HEK293T (cell line): ENCODE results near the gene SAMD10.
A peak's percentile ranks its signal among the peaks of the same experiment; 100 is the strongest.
"Not testable (repeated sequence)": the region's sequence is repeated elsewhere in the genome, so short reads cannot be mapped to it uniquely, and the experiment has no call there.

Experiments
- CTCF ChIA-PET: fragments of 350-600 bp; formaldehyde crosslinking; extraction: SDS; loops from one replicate; lab custom pipeline; 2021; ENCODE audit warnings: antibody characterized with exemption, inconsistent platforms; lab: Yijun Ruan, JAX
- POLR2A ChIA-PET: fragments of 350-600 bp; formaldehyde crosslinking; extraction: SDS; loops from one replicate; lab custom pipeline; 2020; ENCODE audit warnings: antibody characterized with exemption, inconsistent platforms; lab: Yijun Ruan, JAX
- DNase-seq: peaks from one replicate; pipeline ENCODE4 v3.0.0; 2012; ENCODE audit warnings: mixed read lengths; ENCODE audit errors: extremely low spot score
- ARNT ChIP-seq: fragments of 450-650 bp; IDR thresholded peaks from 2 replicates; pipeline ENCODE4 v1.6.1; 2017; ENCODE audit warnings: mild to moderate bottlenecking
- BHLHE40 ChIP-seq: fragments of 450-650 bp; IDR thresholded peaks from 2 replicates; pipeline ENCODE4 v1.6.1; 2016; ENCODE audit warnings: mild to moderate bottlenecking, moderate library complexity, borderline replicate concordance
- CTBP1 ChIP-seq: fragments of 450-650 bp; IDR thresholded peaks from 2 replicates; pipeline ENCODE4 v1.6.1; 2016; ENCODE audit warnings: borderline replicate concordance
- ELF4 ChIP-seq: fragments of 450-650 bp; IDR thresholded peaks from 2 replicates; pipeline ENCODE4 v1.6.1; 2017; ENCODE audit warnings: antibody characterized with exemption
- FOXA1 ChIP-seq: fragments of 450-650 bp; IDR thresholded peaks from 2 replicates; pipeline ENCODE4 v1.6.1; 2016; ENCODE audit warnings: mild to moderate bottlenecking
- FOXK2 ChIP-seq: fragments of 450-650 bp; IDR thresholded peaks from 2 replicates; pipeline ENCODE4 v1.6.1; 2016; ENCODE audit warnings: mild to moderate bottlenecking
- FOXM1 ChIP-seq: fragments of 450-650 bp; IDR thresholded peaks from 2 replicates; pipeline ENCODE4 v1.6.1; 2017; ENCODE audit warnings: mild to moderate bottlenecking, borderline replicate concordance
- HDGF ChIP-seq: fragments of 450-650 bp; IDR thresholded peaks from 2 replicates; pipeline ENCODE4 v1.6.1; 2017; ENCODE audit warnings: antibody characterized with exemption, borderline replicate concordance
- L3MBTL2 ChIP-seq: fragments of 450-650 bp; conservative IDR thresholded peaks from 2 replicates; pipeline ENCODE4 v1.6.1; 2016; ENCODE audit warnings: mild to moderate bottlenecking
- LEF1 ChIP-seq: fragments of 450-650 bp; IDR thresholded peaks from 2 replicates; pipeline ENCODE4 v1.6.1; 2017; ENCODE audit warnings: mild to moderate bottlenecking, borderline replicate concordance
- NFRKB ChIP-seq: fragments of 450-650 bp; IDR thresholded peaks from 2 replicates; pipeline ENCODE4 v1.6.1; 2016; ENCODE audit warnings: mild to moderate bottlenecking, moderate library complexity
- PKNOX1 ChIP-seq: fragments of 450-650 bp; IDR thresholded peaks from 2 replicates; pipeline ENCODE4 v1.6.1; 2016
- SP1 ChIP-seq: fragments of 450-650 bp; IDR thresholded peaks from 2 replicates; pipeline ENCODE4 v1.6.1; 2017
- SUZ12 ChIP-seq: fragments of 450-650 bp; IDR thresholded peaks from 2 replicates; pipeline ENCODE4 v1.6.1; 2016; ENCODE audit warnings: mild to moderate bottlenecking
- TARDBP ChIP-seq: fragments of 450-650 bp; IDR thresholded peaks from 2 replicates; pipeline ENCODE4 v1.6.1; 2016
- ZNF384 ChIP-seq: fragments of 450-650 bp; IDR thresholded peaks from 2 replicates; pipeline ENCODE4 v1.6.1; 2016

The SAMD10 gene

GRCh38 chr20:63973160-63973479, 6.3 kb downstream of the SAMD10 start:
- CTCF ChIA-PET: interaction anchor here (1.0 to 1.3 kb wide), 3 partner anchors 18 to 435 kb away, joined by 3 read pairs; no protein-coding TSS in a partner anchor
- TF ChIP-seq CTBP1 (no peak), ZNF384 (no peak), FOXA1 (no peak), L3MBTL2 (no peak), SUZ12 (no peak), HDGF (no peak), ELF4 (no peak), LEF1 (no peak), SP1 (no peak), ARNT (no peak)
- DNase-seq: no peak
- POLR2A ChIA-PET: interaction anchor here (1.0 to 1.4 kb wide), 3 partner anchors 15 to 90 kb away, joined by 3 to 4 read pairs (median 3); partner anchors contain the start of genes TCEA2 and UCKL1

GRCh38 chr20:63972312-63973159, 6.9 kb downstream of the SAMD10 start:
- POLR2A ChIA-PET: no interaction called here
- TF ChIP-seq HDGF (no peak), FOXK2 (no peak), LEF1 (no peak), ELF4 (no peak), BHLHE40 (no peak), SUZ12 (no peak), L3MBTL2 (no peak), ZNF384 (no peak)
- DNase-seq: no peak
- CTCF ChIA-PET: interaction anchor here (0.7 to 1.1 kb wide), 2 partner anchors 17 to 21 kb away, joined by 3 read pairs; no protein-coding TSS in a partner anchor

GRCh38 chr20:63971960-63972311, 7.5 kb downstream of the SAMD10 start:
- POLR2A ChIA-PET, DNase-seq: not testable (repeated sequence)
- CTCF ChIA-PET: interaction anchor here (0.7 kb wide), 1 partner anchor 20 kb away, joined by 3 read pairs; no protein-coding TSS in a partner anchor

GRCh38 chr20:63970714-63971431, 8.6 kb downstream of the SAMD10 start:
- CTCF ChIA-PET: no interaction called here
- POLR2A ChIA-PET: interaction anchor here (1.0 kb wide), 1 partner anchor 344 kb away, joined by 3 read pairs; the partner anchor contains the start of gene GMEB2
- DNase-seq: no peak

GRCh38 chr20:63969838-63970713, 9.4 kb downstream of the SAMD10 start, which contains the start of gene ZNF512B:
TSS of gene ZNF512B (minus strand) at chr20:63969930. CDS start at chr20:63967950, 1,980 bp downstream.
- TF ChIP-seq FOXK2 (no peak), NFRKB (no peak), ARNT (no peak), FOXM1 (no peak), PKNOX1 (no peak), LEF1 (no peak), TARDBP (no peak), FOXA1 (no peak), SUZ12 (no peak), CTBP1 (no peak), ELF4 (no peak), SP1 (no peak), BHLHE40 (no peak), L3MBTL2 (no peak), HDGF (no peak), ZNF384 (no peak)
- DNase-seq: peak; percentile 88
- ChIA-PET POLR2A (interaction anchor here (1.0 kb wide), 1 partner anchor 343 kb away, joined by 3 read pairs; the partner anchor contains the start of gene GMEB2), CTCF (no interaction called here)

More at GRCh38 chr20:63970714-63971431, 8.6 kb downstream of the SAMD10 start:
- TF ChIP-seq ZNF384 (peak; percentile 36; the same call in 1 of the 2 replicates), PKNOX1 (no peak)
